Measurements from ENCODE around the gene WDR18.

WDR18 gene

GRCh38 chr19:1025960-1026782 lies 42.0 kb downstream of the WDR18 start, which contains the start of gene CNN2:
Gene CNN2 (plus strand): TSS chr19:1026608. CDS start chr19:1026662, 54 bp downstream.
- DNase-seq = no peak

- DNase-seq = no peak
Measured at GRCh38 chr19:1026783-1027649, 42.9 kb downstream of the WDR18 start.

GRCh38 chr19:1027650-1028061 lies 43.5 kb downstream of the WDR18 start:
- DNase-seq = no peak

GRCh38 chr19:1028062-1028926 lies 44.1 kb downstream of the WDR18 start:
- DNase-seq = no peak

GRCh38 chr19:1032264-1032867 lies 48.2 kb downstream of the WDR18 start:
- DNase-seq = no peak

- DNase-seq = no peak
Measured at GRCh38 chr19:1035998-1036621, 52.0 kb downstream of the WDR18 start.

GRCh38 chr19:1037621-1038064 lies 53.5 kb downstream of the WDR18 start:
- DNase-seq = no peak

- DNase-seq = no peak
Measured at GRCh38 chr19:1038978-1039645, 55.0 kb downstream of the WDR18 start.

GRCh38 chr19:1039646-1040475 lies 55.7 kb downstream of the WDR18 start, which contains the start of gene ABCA7:
Gene ABCA7 (plus strand): TSS chr19:1040107. CDS start chr19:1041362, 1,255 bp downstream.
- DNase-seq = peak; percentile 95

GRCh38 chr19:1040476-1041271 lies 56.5 kb downstream of the WDR18 start:
- peak; percentile 91 for DNase-seq

- no peak for DNase-seq
Measured at GRCh38 chr19:1041272-1041834, 57.2 kb downstream of the WDR18 start.

- DNase-seq = no peak
Measured at GRCh38 chr19:1041835-1042685, 57.9 kb downstream of the WDR18 start.

GRCh38 chr19:1042689-1043511 lies 58.8 kb downstream of the WDR18 start:
- peak; percentile 62 for DNase-seq
